Astrocyte (in vitro differentiated cells and primary cell): Measurements from ENCODE around the gene ATG3. TPM values are rescaled to one million over a fixed set of nuclear protein-coding genes. Genes with fewer than 3 reads are reported as not detected.
"Not testable (repeated sequence)": the region's sequence is repeated elsewhere in the genome, so short reads cannot be mapped to it uniquely, and the experiment has no call there.

ENCODE experiments used
- DNase-seq: peaks from one replicate; pipeline ENCODE4 v3.0.0-alpha.2; 2010; ENCODE audit warnings: low read depth
- FAIRE-seq: peaks from 2 replicates; lab custom pipeline; 2011; peaks lifted over from hg19 to GRCh38; lab: Jason Lieb, UNC
- H2AFZ ChIP-seq: 2 replicates; pipeline ENCODE4 v1.6.0; 2012; ENCODE audit warnings: low read depth, low read length, inconsistent platforms
- H3K27ac ChIP-seq: 2 replicates; pipeline ENCODE4 v1.5.1; 2011; ENCODE audit warnings: low read depth, low read length, inconsistent platforms
- H3K27me3 ChIP-seq: 2 replicates; pipeline ENCODE4 v1.6.0; 2011; ENCODE audit warnings: low read length, inconsistent platforms; ENCODE audit not compliant: insufficient read depth
- H3K36me3 ChIP-seq: 2 replicates; pipeline ENCODE4 v1.5.1; 2011; ENCODE audit warnings: low read length, inconsistent platforms; ENCODE audit not compliant: insufficient read depth
- H3K4me1 ChIP-seq: 2 replicates; pipeline ENCODE4 v1.5.1; 2011; ENCODE audit warnings: low read length, inconsistent platforms; ENCODE audit not compliant: insufficient read depth
- H3K4me2 ChIP-seq: 2 replicates; pipeline ENCODE4 v1.6.0; 2012; ENCODE audit warnings: low read length, inconsistent platforms
- H3K4me3 ChIP-seq: 2 replicates; pipeline ENCODE4 v1.5.1; 2011; ENCODE audit warnings: low read depth, mild to moderate bottlenecking, low read length, inconsistent platforms; ENCODE audit not compliant: insufficient read depth
- H3K79me2 ChIP-seq: 2 replicates; pipeline ENCODE4 v1.6.0; 2012; ENCODE audit warnings: mild to moderate bottlenecking, low read length, inconsistent platforms; ENCODE audit not compliant: insufficient read depth
- H3K9ac ChIP-seq: 2 replicates; pipeline ENCODE4 v1.6.0; 2012; ENCODE audit warnings: mild to moderate bottlenecking, low read length, inconsistent platforms
- H3K9me3 ChIP-seq: 2 replicates; pipeline ENCODE4 v1.5.1; 2012; ENCODE audit warnings: low read depth, mild to moderate bottlenecking, low read length, inconsistent platforms; ENCODE audit not compliant: insufficient read depth
- H4K20me1 ChIP-seq: 2 replicates; pipeline ENCODE4 v1.6.0; 2012; ENCODE audit warnings: low read length, inconsistent platforms; ENCODE audit not compliant: insufficient read depth
- H3K27ac Mint-ChIP-seq: one replicate; pipeline ENCODE4 v1.8.0; 2021; ENCODE audit warnings: mild to moderate bottlenecking, mixed read lengths; ENCODE audit not compliant: unreplicated experiment
- H3K27me3 Mint-ChIP-seq: one replicate; pipeline ENCODE4 v1.8.0; 2021; ENCODE audit warnings: low read depth, mixed read lengths; ENCODE audit not compliant: unreplicated experiment
- H3K36me3 Mint-ChIP-seq: one replicate; pipeline ENCODE4 v1.8.0; 2021; ENCODE audit warnings: low read depth, mixed read lengths; ENCODE audit not compliant: unreplicated experiment
- H3K4me1 Mint-ChIP-seq: one replicate; pipeline ENCODE4 v1.8.0; 2021; ENCODE audit warnings: low read depth, mixed read lengths; ENCODE audit not compliant: unreplicated experiment
- H3K4me3 Mint-ChIP-seq: one replicate; pipeline ENCODE4 v1.8.0; 2021; ENCODE audit warnings: mild to moderate bottlenecking, moderate library complexity, mixed read lengths; ENCODE audit not compliant: unreplicated experiment
- H3K9me3 Mint-ChIP-seq: one replicate; pipeline ENCODE4 v1.8.0; 2021; ENCODE audit warnings: mild to moderate bottlenecking, mixed read lengths; ENCODE audit not compliant: unreplicated experiment
- EZH2 ChIP-seq: IDR thresholded peaks from 2 replicates; pipeline ENCODE4 v1.6.1; 2012; ENCODE audit warnings: mild to moderate bottlenecking, low read length, inconsistent platforms; ENCODE audit not compliant: insufficient read depth
- total RNA-seq: library from RNA; stranded (reverse); gene quantifications from 2 replicates; pipeline ENCODE4 v1.2.1, GENCODE V29; 2021
- TF ChIP-seq, protein P1 (sequence below): IDR thresholded peaks from 2 replicates; pipeline ENCODE4 v1.5.1; 2011; ENCODE audit warnings: low read depth, mild to moderate bottlenecking, inconsistent platforms, low read length, moderate library complexity; ENCODE audit not compliant: insufficient read depth

The ATG3 gene
- total RNA-seq, 1 donor from 2014 or later = 46.2 TPM

DNA sequence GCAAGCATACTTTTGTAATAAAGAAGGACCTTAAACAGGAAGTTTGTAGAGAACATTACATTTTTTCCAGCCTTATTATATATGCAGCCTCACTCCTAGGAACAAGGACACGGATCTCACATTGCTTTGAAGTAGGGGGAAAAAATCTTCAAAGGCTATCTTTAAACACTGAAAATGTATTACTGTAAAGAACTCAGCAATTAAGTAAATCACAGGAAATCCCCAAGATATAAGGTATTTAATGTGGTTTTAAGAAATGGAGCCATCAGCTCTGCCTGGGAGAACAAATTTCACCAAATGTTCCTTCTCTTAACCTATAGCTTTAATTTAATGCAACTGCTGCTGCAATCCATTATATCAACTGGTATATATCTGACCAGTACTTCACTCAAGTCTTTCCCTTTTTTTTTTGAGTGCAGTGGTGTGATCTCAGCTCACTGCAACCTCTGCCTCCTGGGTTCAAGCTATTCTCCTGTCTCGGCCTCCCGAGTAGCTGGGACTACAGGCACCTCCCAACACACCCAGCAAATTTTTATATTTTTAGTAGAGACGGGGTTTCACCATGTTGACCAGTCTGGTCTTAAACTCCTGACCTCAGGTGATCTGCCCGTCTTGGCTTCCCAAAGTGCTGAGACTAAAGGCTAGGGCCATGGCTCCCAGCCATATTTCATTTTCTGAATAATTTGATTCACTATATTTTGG, 65.2 kb downstream of the ATG3 start:
- FAIRE-seq = no peak

DNA sequence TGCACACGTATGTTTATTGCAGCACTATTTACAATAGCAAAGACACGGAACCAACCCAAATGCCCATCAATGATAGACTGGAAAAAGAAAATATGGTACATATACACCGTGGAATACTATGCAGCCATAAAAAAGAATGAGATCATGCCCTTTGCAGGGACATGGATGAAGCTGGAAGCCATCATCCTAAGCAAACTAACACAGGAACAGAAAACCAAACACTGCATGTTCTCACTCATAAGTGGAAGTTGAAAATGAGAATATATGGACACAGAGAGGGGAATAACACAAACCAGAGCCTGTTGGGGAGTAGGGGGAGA, 67.4 kb downstream of the ATG3 start:
- FAIRE-seq, H3K4me1 ChIP-seq, H4K20me1 ChIP-seq, H3K4me1 Mint-ChIP-seq, H2AFZ ChIP-seq, DNase-seq, H3K9me3 ChIP-seq, H3K27me3 Mint-ChIP-seq, H3K36me3 Mint-ChIP-seq, H3K9me3 Mint-ChIP-seq, H3K27me3 ChIP-seq, H3K79me2 ChIP-seq, H3K4me3 Mint-ChIP-seq, H3K27ac Mint-ChIP-seq, H3K9ac ChIP-seq, H3K27ac ChIP-seq, H3K36me3 ChIP-seq, H3K4me2 ChIP-seq, H3K4me3 ChIP-seq: not testable (repeated sequence)

More for the DNA sequence above, 65.2 kb downstream of the ATG3 start:
- no peak overlapping the region for H3K4me2 ChIP-seq
- no peaks in the 10 kb centered on the region for H3K79me2 ChIP-seq
- H2AFZ ChIP-seq = no peak overlapping the region
- H3K27me3 ChIP-seq = peaks cover 3% of the 10 kb centered on the region
- Mint-ChIP-seq H3K27ac (no peak overlapping the region), H3K4me3 (no peak overlapping the region), H3K36me3 (no peaks in the 10 kb centered on the region), H3K9me3 (peaks cover 1% of the 10 kb centered on the region), H3K27me3 (peaks cover 5% of the 10 kb centered on the region), H3K4me1 (no peaks in the 10 kb centered on the region)
- no peaks in the 10 kb centered on the region for H3K36me3 ChIP-seq
- no peaks in the 10 kb centered on the region for H4K20me1 ChIP-seq
- DNase-seq = no peak
- no peaks in the 10 kb centered on the region for H3K4me1 ChIP-seq
- TF ChIP-seq EZH2 = no peak
- TF ChIP-seq, protein P1, sequence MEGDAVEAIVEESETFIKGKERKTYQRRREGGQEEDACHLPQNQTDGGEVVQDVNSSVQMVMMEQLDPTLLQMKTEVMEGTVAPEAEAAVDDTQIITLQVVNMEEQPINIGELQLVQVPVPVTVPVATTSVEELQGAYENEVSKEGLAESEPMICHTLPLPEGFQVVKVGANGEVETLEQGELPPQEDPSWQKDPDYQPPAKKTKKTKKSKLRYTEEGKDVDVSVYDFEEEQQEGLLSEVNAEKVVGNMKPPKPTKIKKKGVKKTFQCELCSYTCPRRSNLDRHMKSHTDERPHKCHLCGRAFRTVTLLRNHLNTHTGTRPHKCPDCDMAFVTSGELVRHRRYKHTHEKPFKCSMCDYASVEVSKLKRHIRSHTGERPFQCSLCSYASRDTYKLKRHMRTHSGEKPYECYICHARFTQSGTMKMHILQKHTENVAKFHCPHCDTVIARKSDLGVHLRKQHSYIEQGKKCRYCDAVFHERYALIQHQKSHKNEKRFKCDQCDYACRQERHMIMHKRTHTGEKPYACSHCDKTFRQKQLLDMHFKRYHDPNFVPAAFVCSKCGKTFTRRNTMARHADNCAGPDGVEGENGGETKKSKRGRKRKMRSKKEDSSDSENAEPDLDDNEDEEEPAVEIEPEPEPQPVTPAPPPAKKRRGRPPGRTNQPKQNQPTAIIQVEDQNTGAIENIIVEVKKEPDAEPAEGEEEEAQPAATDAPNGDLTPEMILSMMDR = no peak
- no peak overlapping the region for H3K9ac ChIP-seq
- H3K27ac ChIP-seq = no peak overlapping the region
- H3K9me3 ChIP-seq = no peaks in the 10 kb centered on the region
- no peak overlapping the region for H3K4me3 ChIP-seq

DNA sequence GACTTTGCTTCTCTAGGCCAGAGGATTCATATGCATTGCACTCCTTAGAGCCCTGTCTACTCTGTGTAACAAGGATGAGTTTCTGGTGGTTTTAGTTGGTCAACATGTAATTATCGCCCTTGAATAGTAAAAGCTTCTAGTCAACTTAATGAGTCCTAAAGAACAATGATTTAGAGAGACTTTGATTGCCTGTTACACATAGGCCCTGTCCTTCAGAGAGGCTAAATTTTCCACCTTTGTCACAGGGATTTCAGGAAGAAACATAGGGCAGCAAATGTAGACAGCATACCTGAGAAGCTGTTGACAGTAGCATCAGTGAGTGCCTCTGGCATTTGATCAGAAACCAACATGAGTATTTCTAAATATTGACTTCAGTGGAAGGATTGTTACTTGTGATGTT, 69.6 kb downstream of the ATG3 start:
- no peak overlapping the region for H3K4me3 ChIP-seq
- no peaks in the 10 kb centered on the region for H3K36me3 ChIP-seq
- Mint-ChIP-seq H3K4me1 (no peaks in the 10 kb centered on the region), H3K27ac (no peak overlapping the region), H3K4me3 (no peak overlapping the region), H3K36me3 (no peaks in the 10 kb centered on the region), H3K27me3 (peaks cover 5% of the 10 kb centered on the region), H3K9me3 (no peaks in the 10 kb centered on the region)
- H3K4me2 ChIP-seq = no peak overlapping the region
- no peaks in the 10 kb centered on the region for H3K4me1 ChIP-seq
- no peak overlapping the region for H3K27ac ChIP-seq
- FAIRE-seq (no peak), DNase-seq (no peak)
- TF ChIP-seq, protein P1 = no peak
- no peak for TF ChIP-seq EZH2
- H4K20me1 ChIP-seq = no peaks in the 10 kb centered on the region
- peaks cover 3% of the 10 kb centered on the region for H3K27me3 ChIP-seq
- no peaks in the 10 kb centered on the region for H3K79me2 ChIP-seq
- H2AFZ ChIP-seq = no peak overlapping the region
- H3K9me3 ChIP-seq = no peaks in the 10 kb centered on the region
- H3K9ac ChIP-seq = no peak overlapping the region
